HG02623 (cell line): ENCODE data around the gene TMEM100.
"Not testable (repeated sequence)": the region's sequence is repeated elsewhere in the genome, so short reads cannot be mapped to it uniquely, and the experiment has no call there.

Experiments
- ATAC-seq: cut with Tn5 transposase; IDR thresholded peaks from one replicate; pipeline ENCODE4 v1.9.1; 2021; ENCODE audit warnings: moderate library complexity; ENCODE audit not compliant: unreplicated experiment

The TMEM100 gene

DNA sequence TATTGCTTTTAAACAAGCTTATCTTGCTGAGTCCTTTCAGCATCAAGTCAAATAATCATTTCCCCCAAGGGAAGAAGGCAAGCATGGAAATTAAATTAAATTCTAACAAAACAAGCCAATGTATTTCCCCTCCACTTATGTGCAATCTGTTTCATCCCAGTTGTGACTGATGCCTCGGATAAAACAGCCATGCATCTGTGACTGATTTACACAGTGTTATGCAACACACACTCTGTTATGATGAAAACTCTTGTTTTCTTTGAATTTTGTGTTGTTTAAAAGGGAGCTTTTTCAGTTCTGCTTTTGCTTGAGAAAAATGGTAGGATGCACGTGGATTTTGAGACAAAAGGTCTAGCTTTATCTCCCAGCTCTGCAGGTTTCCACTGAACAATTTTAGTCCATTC, 32.6 kb downstream of the TMEM100 start:
- no peak for ATAC-seq

DNA sequence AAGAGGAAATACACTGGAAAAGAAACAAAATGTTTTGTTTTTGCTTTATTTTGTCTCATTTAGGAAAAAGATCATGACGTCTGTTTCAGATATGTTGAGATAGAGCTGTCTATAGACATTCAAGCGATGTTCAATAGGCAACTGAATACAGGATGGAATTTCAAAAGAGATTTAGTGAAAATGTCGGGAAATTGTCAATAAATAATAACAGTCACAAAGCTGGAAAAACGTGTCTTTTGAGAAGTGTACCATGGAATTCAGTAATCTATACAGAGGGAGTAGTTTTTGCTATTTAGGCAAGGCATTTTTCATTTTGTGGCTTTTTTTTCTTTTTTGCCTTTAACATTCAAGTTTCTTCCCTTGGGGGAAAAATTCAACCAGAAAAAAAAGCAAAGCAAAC, 33.0 kb downstream of the TMEM100 start:
- no peak for ATAC-seq

DNA sequence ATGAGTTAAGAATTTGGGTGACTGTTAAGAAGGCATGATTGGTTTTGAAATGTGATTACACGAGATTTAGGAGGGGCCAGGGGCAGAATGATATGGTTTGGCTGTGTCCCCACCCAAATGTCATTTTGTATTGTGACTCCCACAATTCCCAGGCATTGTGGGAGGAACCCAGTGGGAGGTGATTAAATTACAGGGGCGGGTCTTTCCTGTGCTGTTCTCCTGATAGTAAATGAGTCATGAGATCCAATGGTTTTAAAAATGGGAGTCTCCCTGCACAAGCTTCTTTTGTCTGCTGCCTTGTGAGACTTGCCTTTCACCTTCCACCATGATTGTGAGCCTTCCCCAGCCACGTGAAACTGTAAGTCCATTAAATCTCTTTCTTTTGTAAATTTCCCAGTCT, 34.6 kb downstream of the TMEM100 start:
- ATAC-seq = no peak

DNA sequence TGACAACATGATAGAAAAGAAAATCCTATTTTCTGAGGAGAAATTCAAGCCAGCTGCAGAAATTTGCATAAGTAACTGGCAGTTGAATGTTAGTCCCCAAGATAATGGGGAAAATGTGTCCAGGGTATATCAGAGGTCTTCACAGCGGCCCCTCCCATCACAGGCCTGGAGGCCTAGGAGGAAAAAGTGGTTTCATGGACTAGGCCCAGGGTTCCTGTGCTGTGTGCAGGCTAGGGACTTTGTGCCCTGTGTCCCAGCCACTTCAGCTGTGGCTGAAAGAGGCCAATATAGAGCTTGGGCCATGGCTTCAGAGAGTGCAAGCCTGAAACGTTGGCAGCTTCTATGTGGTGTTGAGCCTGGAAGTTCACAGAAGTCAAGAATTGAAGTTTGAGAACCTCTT, 35.6 kb downstream of the TMEM100 start:
- no peak for ATAC-seq

DNA sequence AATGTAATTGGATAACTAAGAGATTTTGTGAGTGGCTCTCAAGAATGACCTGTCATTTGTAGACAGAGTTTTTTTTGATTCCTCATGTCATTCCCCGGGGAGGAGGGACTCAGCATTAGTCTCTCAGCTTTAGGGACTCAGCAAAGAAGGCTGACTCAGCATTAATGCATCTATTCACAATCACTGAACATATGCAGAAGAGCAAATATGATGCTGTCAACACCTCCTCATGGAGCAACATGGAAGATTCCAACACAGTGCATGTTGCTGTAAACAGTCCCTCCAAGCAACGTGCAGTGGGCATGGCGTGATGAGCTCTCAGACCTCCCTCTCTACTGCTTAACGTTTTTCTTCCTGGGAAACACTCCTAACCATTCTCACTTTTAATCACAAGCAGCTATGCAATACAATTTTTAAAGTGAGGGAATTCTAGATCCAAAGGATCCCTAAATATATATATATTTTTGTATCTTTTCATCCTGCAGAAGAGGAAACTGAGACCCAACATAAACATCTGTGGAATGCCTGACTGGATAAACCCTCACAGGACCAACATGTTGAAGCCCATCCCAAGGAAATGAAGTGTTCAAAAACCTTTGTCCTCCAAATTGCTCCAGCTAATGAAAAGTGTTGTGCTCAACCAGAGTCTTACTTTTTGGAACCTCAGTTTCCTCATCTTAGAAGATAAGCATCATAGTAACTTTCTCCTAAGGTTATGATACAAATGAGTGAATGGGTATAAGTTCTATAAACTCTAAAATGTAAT, 38.9 kb downstream of the TMEM100 start:
- no peak for ATAC-seq

DNA sequence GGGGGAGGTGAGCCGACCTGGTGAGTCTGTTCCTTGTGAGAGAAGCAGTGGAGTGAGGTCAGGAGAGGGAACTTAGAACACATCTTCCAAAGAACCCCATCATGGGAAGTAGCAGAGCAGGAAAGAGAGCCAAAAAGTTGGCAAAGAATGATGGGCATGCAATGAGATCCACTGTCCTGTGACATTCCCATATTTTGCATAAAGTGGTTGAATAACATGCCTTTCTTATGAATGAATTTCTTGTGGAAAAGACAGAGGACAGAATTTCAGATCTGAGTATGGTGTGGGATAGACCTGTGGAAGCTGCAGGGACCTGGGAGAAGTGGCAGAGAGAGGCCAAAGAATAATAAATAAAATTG, 41.3 kb downstream of the TMEM100 start:
- no peak for ATAC-seq

DNA sequence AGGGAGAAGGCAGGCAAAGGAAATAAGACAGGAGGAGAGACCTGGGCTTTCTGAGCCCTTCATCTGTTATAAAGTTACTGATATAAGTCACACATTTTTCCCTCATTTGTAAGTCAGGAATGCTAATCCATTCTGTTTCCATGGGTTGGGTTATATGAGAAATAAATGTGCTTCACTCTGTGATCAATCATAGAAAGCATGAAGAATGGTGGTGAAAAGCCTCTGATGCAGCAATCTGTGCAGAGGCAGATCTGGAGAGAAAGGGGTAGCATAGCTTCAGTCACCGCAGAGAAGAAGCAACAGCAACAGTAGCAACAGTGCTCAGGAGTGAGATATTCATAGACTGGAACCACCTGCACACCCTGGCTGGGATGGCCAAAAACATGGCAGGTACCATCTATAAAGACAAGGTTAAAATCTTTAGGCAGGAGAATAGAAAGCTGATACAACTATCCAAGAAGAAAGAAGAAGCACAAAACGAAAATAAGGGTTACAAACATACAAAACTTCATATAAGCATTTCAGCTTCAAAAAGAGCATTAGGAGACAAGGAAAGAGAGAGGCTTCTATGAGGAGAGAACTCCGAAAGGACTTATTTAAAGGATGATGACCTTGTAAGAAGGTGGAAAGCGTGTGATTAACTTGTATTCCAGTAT, 41.9 kb downstream of the TMEM100 start:
- no peak for ATAC-seq

DNA sequence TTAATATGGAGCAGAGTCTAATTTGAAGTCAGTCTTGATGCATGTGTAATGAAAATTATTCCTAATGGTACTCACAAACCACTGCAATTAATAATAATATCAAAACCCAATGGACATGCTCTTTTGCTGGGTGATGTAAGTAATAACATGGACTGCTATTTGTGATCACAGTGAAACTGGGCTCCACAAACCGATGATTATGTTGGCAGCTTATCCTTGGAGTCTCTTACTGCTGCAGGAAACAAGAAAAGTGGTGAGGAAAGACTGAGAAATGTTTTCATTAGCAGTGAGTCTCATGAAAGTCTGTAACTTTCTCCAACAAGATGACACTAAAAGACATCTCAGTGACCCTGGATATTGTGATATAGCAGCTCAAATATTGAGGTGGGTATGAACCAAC, 45.2 kb downstream of the TMEM100 start:
- ATAC-seq = no peak

DNA sequence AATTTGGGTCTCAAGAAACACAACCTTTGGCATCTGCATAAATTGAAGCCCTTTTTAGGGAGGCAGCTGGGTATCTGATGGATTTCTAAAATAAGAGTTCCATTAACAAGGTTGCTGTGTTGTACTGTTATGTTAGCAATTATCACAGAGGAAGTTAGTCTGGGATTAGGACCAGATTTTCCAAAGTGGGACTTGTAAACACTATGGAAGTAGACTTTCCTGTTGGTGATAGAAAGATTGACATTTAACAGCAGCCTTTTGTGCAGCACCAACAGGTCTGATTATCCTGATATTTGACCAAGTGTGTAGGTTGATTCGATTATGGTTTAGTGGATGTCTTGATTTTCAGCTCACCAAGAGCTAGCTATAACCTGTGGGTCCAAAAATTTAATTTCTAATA, 46.4 kb downstream of the TMEM100 start:
- no peak for ATAC-seq

DNA sequence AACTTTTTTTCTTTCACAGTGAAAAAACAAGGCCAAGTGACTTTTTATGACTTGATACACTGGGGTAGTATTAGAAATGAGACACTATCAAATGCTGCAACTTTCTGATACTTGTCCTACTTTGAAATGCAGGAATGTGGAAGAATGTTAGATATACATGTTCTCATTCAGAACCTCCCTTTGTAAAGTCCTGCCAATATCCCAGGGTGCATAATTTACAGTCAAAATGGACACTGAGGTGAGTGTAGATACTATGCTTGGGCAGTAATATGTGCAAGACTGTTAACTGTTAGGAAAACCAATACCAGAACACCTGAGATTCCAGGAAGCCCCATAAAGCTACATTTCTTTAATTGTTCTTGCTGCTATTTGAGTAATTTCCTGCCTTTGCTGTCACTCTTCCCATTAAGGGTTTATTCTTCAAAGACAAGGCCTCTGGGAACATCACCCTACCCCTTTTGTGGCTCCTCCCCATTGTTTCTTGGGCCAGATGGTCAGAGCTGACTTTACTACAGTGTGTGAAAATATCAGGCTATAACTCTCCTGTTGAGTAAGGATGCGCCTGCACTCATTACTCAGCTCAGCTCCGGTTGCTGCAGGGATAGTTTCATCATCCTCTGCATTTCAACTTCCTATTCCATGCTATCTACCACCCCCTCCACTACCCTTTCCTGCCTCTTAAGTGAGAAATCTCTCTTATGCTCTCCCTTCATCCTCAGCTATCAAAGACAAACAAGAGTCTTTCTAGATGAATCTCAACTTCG, 48.7 kb downstream of the TMEM100 start:
- no peak for ATAC-seq

DNA sequence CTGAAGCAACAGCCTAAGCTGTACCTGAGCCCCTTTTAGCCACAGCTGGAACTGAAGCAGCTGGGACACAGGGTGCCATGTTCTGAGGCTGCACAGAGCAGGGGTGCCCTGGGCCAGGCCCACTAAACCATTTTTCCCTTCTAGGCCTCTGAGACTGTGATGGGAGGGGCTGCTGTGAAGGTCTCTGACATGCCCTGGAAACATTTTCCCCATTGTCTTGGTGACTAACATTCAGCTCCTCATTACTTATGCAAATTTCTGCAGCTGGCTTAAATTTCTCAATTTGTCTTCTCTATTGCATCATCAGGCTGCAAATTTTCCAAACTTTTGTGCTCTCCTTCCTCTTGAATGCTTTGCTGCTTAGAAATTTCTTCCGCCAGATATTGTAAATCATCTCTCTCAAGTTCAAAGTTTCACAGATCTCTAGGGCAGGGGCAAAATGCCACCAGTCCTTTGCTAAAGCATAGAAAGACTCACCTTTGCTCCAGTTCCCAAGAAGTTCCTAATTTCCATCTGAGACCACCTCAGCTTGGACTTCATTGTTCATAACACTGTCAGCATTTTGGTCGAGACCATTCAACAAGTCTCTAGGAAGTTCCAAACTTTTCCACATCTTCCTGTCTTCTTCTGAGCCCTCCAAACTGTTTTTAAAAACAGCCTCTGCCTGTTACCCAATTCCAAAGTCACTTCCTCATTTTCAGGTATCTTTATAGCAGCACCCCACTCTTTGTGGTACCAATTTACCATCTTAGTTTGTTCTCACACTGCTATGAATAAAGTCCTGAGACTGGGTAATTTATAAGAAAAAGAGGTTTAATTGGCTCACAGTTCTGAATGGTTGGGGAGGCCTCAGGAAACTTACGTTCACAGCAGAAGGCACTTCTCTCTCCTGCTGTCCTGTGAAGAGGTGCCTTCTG, 49.8 kb downstream of the TMEM100 start:
- no peak for ATAC-seq

DNA sequence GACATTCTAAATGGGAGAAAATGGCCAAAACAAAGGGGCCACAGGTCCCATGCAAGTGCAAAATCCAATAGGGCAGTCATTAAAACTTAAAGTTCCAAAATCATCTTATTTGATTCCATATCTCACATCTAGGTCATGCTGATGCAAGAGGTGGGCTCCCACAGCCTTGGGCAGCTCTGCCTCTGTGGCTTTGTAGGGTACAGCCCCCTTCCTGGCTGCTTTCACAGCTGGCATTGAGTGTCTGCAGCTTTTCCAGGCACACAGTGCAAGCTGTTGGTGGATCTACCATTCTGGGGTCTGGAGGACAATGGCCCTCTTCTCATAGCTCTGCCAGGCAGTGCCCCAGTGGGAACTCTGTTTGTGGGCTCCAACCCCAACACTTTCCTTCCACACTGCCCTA, 50.7 kb downstream of the TMEM100 start:
- not testable (repeated sequence) for ATAC-seq
